ENCODE data around the gene NCBP3. TPM values are rescaled to one million over a fixed set of nuclear protein-coding genes. Genes with fewer than 3 reads are reported as not detected.

Gene NCBP3
- total RNA-seq, 1 experiment from 2014 or later = 28.1 TPM

DNA sequence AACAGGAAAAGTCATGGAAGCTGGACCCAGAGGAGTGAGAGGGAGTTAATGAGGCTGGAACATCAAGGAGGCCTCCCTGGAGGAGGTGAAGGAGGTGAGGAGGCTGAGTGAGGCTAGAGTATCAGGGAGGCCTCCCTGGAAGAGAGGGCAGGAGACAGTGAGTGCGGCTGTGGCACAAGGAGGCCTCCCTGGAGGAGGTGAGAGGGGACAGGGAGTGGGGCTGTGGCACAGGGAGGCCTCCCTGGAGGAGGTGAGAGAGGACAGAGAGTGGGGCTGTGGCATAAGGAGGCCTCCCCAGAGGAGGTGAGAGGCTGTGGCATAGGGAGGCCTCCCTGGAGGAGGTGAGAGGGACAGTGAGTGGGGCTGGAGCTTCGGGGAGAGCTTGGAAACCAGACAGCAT lies 41.3 kb upstream of the NCBP3 start:
- ATAC-seq = no peak
- ChIA-PET CTCF (no interaction called here), POLR2A (no interaction called here)
- Histone ChIP-seq H3K27ac (ENCODE audit: low read length) (0 out of 2 replicates have a peak overlapping the region, but pooled peaks have one; percentile 34), H3K4me1 (ENCODE audit: control insufficient read depth, insufficient read depth, low read length) (peaks cover 54% of the 10 kb centered on the region), H3K36me3 (ENCODE audit: control insufficient read depth, insufficient read depth, low read length) (no peaks in the 10 kb centered on the region; the same call in 1 of the 2 replicates), H3K27me3 (ENCODE audit: control insufficient read depth, insufficient read depth, low read length) (no peaks in the 10 kb centered on the region), H3K4me3 (ENCODE audit: low read depth in 2 of 2, low read length in 2 of 2) (no peak overlapping the region), H3K9me3 (ENCODE audit: control insufficient read depth, insufficient read depth, low read depth, low read length) (no peaks in the 10 kb centered on the region)
- in situ Hi-C loops (cut with HindIII; ENCODE audit: low pct_unique_long_range_greater_than_20kb, low sequenced_read_pairs) = no loop called here
- no peak for DNase-seq (ENCODE audit: low read depth, low spot score)
- intact Hi-C loops (cut with micrococcal nuclease; ENCODE audit: unreplicated experiment) = no loop called here
- no TSS peak for BruUV-seq (replicated peaks)
- TF ChIP-seq, protein P1, sequence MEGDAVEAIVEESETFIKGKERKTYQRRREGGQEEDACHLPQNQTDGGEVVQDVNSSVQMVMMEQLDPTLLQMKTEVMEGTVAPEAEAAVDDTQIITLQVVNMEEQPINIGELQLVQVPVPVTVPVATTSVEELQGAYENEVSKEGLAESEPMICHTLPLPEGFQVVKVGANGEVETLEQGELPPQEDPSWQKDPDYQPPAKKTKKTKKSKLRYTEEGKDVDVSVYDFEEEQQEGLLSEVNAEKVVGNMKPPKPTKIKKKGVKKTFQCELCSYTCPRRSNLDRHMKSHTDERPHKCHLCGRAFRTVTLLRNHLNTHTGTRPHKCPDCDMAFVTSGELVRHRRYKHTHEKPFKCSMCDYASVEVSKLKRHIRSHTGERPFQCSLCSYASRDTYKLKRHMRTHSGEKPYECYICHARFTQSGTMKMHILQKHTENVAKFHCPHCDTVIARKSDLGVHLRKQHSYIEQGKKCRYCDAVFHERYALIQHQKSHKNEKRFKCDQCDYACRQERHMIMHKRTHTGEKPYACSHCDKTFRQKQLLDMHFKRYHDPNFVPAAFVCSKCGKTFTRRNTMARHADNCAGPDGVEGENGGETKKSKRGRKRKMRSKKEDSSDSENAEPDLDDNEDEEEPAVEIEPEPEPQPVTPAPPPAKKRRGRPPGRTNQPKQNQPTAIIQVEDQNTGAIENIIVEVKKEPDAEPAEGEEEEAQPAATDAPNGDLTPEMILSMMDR (IDR thresholded peaks at IDR 0.05) = no peak
- no peak for TF ChIP-seq POLR2AphosphoS5 (IDR thresholded peaks at IDR 0.05; ENCODE audit: low read depth, low read length)
- no peak for TF ChIP-seq SIN3A (IDR thresholded peaks at IDR 0.05; ENCODE audit: borderline replicate concordance, insufficient read depth, low read depth, low read length)
- TF ChIP-seq TCF7L2 (IDR thresholded peaks at IDR 0.05; ENCODE audit: low read depth, low read length) = no peak
- TF ChIP-seq, protein P2, sequence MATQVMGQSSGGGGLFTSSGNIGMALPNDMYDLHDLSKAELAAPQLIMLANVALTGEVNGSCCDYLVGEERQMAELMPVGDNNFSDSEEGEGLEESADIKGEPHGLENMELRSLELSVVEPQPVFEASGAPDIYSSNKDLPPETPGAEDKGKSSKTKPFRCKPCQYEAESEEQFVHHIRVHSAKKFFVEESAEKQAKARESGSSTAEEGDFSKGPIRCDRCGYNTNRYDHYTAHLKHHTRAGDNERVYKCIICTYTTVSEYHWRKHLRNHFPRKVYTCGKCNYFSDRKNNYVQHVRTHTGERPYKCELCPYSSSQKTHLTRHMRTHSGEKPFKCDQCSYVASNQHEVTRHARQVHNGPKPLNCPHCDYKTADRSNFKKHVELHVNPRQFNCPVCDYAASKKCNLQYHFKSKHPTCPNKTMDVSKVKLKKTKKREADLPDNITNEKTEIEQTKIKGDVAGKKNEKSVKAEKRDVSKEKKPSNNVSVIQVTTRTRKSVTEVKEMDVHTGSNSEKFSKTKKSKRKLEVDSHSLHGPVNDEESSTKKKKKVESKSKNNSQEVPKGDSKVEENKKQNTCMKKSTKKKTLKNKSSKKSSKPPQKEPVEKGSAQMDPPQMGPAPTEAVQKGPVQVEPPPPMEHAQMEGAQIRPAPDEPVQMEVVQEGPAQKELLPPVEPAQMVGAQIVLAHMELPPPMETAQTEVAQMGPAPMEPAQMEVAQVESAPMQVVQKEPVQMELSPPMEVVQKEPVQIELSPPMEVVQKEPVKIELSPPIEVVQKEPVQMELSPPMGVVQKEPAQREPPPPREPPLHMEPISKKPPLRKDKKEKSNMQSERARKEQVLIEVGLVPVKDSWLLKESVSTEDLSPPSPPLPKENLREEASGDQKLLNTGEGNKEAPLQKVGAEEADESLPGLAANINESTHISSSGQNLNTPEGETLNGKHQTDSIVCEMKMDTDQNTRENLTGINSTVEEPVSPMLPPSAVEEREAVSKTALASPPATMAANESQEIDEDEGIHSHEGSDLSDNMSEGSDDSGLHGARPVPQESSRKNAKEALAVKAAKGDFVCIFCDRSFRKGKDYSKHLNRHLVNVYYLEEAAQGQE (IDR thresholded peaks at IDR 0.05; ENCODE audit: insufficient read depth in 1 of 2, low read depth in 2 of 2, low read length in 1 of 2) = no peak

DNA sequence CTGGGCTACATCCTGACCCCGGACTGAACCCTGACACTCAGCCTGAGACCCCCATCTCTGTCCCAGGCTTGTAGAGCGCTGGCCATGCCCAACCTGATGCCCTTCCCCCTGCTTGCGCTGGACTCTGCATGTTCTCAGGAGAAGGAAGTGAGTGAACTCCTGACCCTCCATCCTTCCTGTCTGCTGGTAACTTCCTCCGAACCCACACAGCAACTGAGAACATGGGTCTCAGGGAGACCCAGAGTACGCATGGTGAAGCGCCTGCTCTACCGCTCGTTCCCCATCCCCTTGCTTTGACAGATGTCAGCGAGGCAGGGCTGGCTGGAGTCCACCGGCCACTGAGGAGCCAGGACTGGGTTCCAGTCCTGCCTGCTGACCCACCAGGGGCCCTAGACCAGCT lies 40.7 kb upstream of the NCBP3 start:
- Histone ChIP-seq H3K27ac (ENCODE audit: low read length) (no peak overlapping the region), H3K9me3 (ENCODE audit: control insufficient read depth, insufficient read depth, low read depth, low read length) (no peaks in the 10 kb centered on the region), H3K4me3 (ENCODE audit: low read depth in 2 of 2, low read length in 2 of 2) (no peak overlapping the region), H3K36me3 (ENCODE audit: control insufficient read depth, insufficient read depth, low read length) (no peaks in the 10 kb centered on the region), H3K4me1 (ENCODE audit: control insufficient read depth, insufficient read depth, low read length) (peaks cover 53% of the 10 kb centered on the region), H3K27me3 (ENCODE audit: control insufficient read depth, insufficient read depth, low read length) (no peaks in the 10 kb centered on the region)
- ATAC-seq = no peak
- no peak for DNase-seq (ENCODE audit: low read depth, low spot score)
- CTCF ChIA-PET = no interaction called here
- POLR2A ChIA-PET = no interaction called here
- no TSS peak for BruUV-seq (replicated peaks)
- in situ Hi-C loops (cut with HindIII; ENCODE audit: low pct_unique_long_range_greater_than_20kb, low sequenced_read_pairs) (no loop called here), intact Hi-C loops (cut with micrococcal nuclease; ENCODE audit: unreplicated experiment) (no loop called here)
- no peak for TF ChIP-seq SIN3A (IDR thresholded peaks at IDR 0.05; ENCODE audit: borderline replicate concordance, insufficient read depth, low read depth, low read length)
- no peak for TF ChIP-seq TCF7L2 (IDR thresholded peaks at IDR 0.05; ENCODE audit: low read depth, low read length)
- no peak for TF ChIP-seq POLR2AphosphoS5 (IDR thresholded peaks at IDR 0.05; ENCODE audit: low read depth, low read length)

DNA sequence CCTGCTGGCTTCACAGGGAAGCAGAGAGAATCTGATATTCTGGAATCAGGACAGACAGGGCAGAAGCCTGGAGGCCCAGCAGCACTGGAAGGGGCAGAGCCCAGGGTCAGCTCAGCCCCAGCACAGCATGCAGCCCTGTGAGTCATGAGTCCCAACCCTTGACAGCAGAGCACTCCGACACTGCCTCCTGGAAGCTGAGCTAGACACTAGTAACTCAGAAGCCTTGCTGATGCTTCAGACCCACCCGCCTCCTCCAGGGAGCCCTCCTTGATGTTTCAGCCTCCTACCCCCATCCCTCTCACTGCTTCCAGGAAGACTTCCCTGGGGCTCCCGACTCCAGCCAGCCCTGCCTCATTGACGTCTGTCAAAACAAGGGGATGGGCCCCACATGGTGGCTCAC lies 39.9 kb upstream of the NCBP3 start:
- CTCF ChIA-PET = no interaction called here
- DNase-seq (ENCODE audit: low read depth, low spot score) (no peak), ATAC-seq (peak; percentile 57)

More for the DNA sequence above, 39.9 kb upstream of the NCBP3 start:
- Histone ChIP-seq H3K4me1 (ENCODE audit: control insufficient read depth, insufficient read depth, low read length) (peaks cover 45% of the 10 kb centered on the region), H3K4me3 (ENCODE audit: low read depth in 2 of 2, low read length in 2 of 2) (no peak overlapping the region), H3K9me3 (ENCODE audit: control insufficient read depth, insufficient read depth, low read depth, low read length) (no peaks in the 10 kb centered on the region), H3K36me3 (ENCODE audit: control insufficient read depth, insufficient read depth, low read length) (no peaks in the 10 kb centered on the region), H3K27ac (ENCODE audit: low read length) (0 out of 2 replicates have a peak overlapping the region, but pooled peaks have one; percentile 12), H3K27me3 (ENCODE audit: control insufficient read depth, insufficient read depth, low read length) (no peaks in the 10 kb centered on the region)
- intact Hi-C loops (cut with micrococcal nuclease; ENCODE audit: unreplicated experiment) = no loop called here
- POLR2A ChIA-PET = no interaction called here
- in situ Hi-C loops (cut with HindIII; ENCODE audit: low pct_unique_long_range_greater_than_20kb, low sequenced_read_pairs) = no loop called here
- TF ChIP-seq SIN3A (IDR thresholded peaks at IDR 0.05; ENCODE audit: borderline replicate concordance, insufficient read depth, low read depth, low read length) = no peak
- BruUV-seq (replicated peaks) = no TSS peak

Data from Panc1 (cell line).